GM12874 (cell line): Measurements from ENCODE around the gene MFAP1.

ENCODE experiments used
- TF ChIP-seq, protein P1 (sequence below): IDR thresholded peaks from 2 replicates; pipeline ENCODE4 v1.5.1; 2011; ENCODE audit warnings: low read depth, mild to moderate bottlenecking, control low read depth, low read length, moderate library complexity; ENCODE audit not compliant: insufficient read depth

MFAP1 gene

DNA sequence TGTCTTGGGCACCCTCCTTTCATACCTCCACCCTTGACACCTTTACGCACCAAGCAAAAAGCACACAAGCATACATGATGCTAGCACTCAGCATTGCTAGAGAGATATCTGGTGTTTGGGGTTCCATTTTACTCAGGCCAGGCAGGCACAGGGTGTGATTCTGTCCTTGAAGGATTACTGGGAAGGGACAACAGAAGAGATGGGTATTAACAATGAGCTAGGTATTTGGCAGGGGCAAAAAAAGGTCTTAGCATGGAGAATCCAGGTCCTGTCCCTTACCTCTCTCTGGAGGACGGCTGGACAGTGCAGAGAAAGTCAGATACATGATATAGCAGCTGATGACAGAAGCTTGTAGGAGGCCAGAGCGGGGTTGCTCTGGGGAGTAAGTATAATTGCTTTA is 27.9 kb downstream of the MFAP1 start:
- TF ChIP-seq, protein P1, sequence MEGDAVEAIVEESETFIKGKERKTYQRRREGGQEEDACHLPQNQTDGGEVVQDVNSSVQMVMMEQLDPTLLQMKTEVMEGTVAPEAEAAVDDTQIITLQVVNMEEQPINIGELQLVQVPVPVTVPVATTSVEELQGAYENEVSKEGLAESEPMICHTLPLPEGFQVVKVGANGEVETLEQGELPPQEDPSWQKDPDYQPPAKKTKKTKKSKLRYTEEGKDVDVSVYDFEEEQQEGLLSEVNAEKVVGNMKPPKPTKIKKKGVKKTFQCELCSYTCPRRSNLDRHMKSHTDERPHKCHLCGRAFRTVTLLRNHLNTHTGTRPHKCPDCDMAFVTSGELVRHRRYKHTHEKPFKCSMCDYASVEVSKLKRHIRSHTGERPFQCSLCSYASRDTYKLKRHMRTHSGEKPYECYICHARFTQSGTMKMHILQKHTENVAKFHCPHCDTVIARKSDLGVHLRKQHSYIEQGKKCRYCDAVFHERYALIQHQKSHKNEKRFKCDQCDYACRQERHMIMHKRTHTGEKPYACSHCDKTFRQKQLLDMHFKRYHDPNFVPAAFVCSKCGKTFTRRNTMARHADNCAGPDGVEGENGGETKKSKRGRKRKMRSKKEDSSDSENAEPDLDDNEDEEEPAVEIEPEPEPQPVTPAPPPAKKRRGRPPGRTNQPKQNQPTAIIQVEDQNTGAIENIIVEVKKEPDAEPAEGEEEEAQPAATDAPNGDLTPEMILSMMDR = no peak

DNA sequence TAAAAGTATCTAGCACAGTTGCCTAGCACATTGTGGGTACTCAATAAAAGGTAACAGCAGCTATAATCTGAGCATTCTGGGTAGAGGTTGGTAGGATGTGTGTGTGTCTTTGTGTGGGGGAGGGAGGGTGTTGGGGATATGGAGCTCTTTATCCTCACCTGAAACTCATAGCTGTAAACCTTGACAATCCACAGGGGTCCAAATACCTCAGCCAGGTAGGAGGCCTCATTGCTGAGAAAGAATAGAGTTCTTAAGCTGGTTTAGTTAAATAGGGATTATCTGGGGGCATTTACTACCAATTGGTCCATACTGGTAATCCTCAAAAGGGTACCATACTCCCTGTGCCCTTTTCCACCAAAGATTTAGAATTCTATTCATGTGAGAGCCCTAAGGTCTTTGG is 28.5 kb downstream of the MFAP1 start:
- TF ChIP-seq, protein P1 = no peak

DNA sequence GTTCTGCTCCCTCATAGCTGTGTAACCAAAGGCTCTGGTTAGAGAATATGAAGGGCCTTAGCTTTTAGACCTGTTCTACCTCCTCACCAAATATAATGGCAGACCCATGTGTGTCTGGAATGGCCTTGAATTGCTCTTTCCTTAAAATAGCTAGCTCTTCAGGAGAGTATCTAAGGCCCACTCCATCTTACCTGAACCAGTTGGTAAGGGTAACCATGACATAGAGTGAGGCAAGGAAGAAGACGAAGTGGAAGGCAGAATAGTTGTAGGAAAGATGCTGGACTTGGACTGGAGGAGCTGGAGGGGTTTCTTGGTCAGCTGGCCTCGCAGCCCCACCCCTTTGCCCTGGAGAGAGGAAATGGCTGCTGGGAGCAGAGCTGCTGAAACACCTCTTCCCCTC is 29.3 kb downstream of the MFAP1 start:
- TF ChIP-seq, protein P1 = no peak

- TF ChIP-seq, protein P1 = no peak
These were observed 30.0 kb downstream of the MFAP1 start for GRCh38 chr15:43794269-43795037.

DNA sequence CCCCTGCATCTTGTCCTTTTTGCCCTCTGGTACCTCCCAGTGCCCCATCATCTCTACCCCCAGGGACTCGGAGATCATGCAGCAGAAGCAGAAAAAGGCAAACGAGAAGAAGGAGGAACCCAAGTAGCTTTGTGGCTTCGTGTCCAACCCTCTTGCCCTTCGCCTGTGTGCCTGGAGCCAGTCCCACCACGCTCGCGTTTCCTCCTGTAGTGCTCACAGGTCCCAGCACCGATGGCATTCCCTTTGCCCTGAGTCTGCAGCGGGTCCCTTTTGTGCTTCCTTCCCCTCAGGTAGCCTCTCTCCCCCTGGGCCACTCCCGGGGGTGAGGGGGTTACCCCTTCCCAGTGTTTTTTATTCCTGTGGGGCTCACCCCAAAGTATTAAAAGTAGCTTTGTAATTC is 30.8 kb downstream of the MFAP1 start:
- TF ChIP-seq, protein P1 = no peak

GRCh38 chr15:43792761-43793476 is 31.6 kb downstream of the MFAP1 start:
- TF ChIP-seq, protein P1 = no peak

- TF ChIP-seq, protein P1 = no peak
These were observed 32.3 kb downstream of the MFAP1 start, which contains the start of gene SERF2 for GRCh38 chr15:43791993-43792760. Gene SERF2 (plus strand): TSS chr15:43792320. CDS start chr15:43792377, 57 bp downstream.
